H9 (cell line): ENCODE data around the gene ZDHHC17. TPM values are rescaled to one million over a fixed set of nuclear protein-coding genes. Genes with fewer than 3 reads are reported as not detected.

ENCODE experiments used
- DNase-seq: peaks from one replicate; pipeline ENCODE4 v3.0.0-alpha.2; 2017
- H2AFZ ChIP-seq: one replicate; pipeline ENCODE4 v1.6.1; 2013; ENCODE audit warnings: mild to moderate bottlenecking, low read length, control low read depth, moderate library complexity
- H2AK5ac ChIP-seq: 2 replicates; pipeline ENCODE4 v1.6.1; 2013; ENCODE audit warnings: low read length, control low read depth, mixed read lengths; ENCODE audit not compliant: insufficient read length
- H2BK120ac ChIP-seq: one replicate; pipeline ENCODE4 v1.6.1; 2013; ENCODE audit warnings: low read depth, mild to moderate bottlenecking, low read length, control low read depth, inconsistent platforms; ENCODE audit not compliant: poor library complexity, severe bottlenecking
- H2BK12ac ChIP-seq: 2 replicates; pipeline ENCODE4 v1.6.1; 2013; ENCODE audit warnings: low read length, control low read depth, mixed read lengths, low read depth; ENCODE audit not compliant: insufficient read length
- H2BK15ac ChIP-seq: 2 replicates; pipeline ENCODE4 v1.6.1; 2013; ENCODE audit warnings: low read depth, low read length, control low read depth
- H2BK20ac ChIP-seq: one replicate; pipeline ENCODE4 v1.6.1; 2013; ENCODE audit warnings: low read depth, mild to moderate bottlenecking, low read length, control low read depth, inconsistent platforms; ENCODE audit not compliant: poor library complexity, severe bottlenecking
- H2BK5ac ChIP-seq: 2 replicates; pipeline ENCODE4 v1.6.1; 2013; ENCODE audit warnings: low read length, control low read depth, mixed read lengths; ENCODE audit not compliant: insufficient read length
- H3K14ac ChIP-seq: 2 replicates; pipeline ENCODE4 v1.6.1; 2013; ENCODE audit warnings: low read length, control low read depth; ENCODE audit not compliant: insufficient read depth
- H3K18ac ChIP-seq: 2 replicates; pipeline ENCODE4 v1.6.1; 2013; ENCODE audit warnings: low read depth, mild to moderate bottlenecking, mixed read lengths, low read length, control low read depth; ENCODE audit not compliant: insufficient read length
- H3K23ac ChIP-seq: 2 replicates; pipeline ENCODE4 v1.6.1; 2013; ENCODE audit warnings: low read length, control low read depth, mixed read lengths, low read depth; ENCODE audit not compliant: insufficient read length
- H3K23me2 ChIP-seq: 2 replicates; pipeline ENCODE4 v1.6.1; 2013; ENCODE audit warnings: low read depth, mild to moderate bottlenecking, mixed read lengths, low read length, control low read depth; ENCODE audit not compliant: insufficient read length, poor library complexity, severe bottlenecking
- H3K27ac ChIP-seq: 2 replicates; pipeline ENCODE4 v1.5.1; 2013; ENCODE audit warnings: low read length, control low read depth, mixed read lengths, low read depth; ENCODE audit not compliant: insufficient read length
- H3K27me3 ChIP-seq: 2 replicates; pipeline ENCODE4 v1.6.1; 2013; ENCODE audit warnings: low read length, control low read depth, inconsistent platforms; ENCODE audit not compliant: insufficient read depth
- H3K4ac ChIP-seq: 2 replicates; pipeline ENCODE4 v1.6.1; 2013; ENCODE audit warnings: low read depth, mild to moderate bottlenecking, control low read depth, inconsistent platforms, low read length, moderate library complexity
- H3K4me1 ChIP-seq: 2 replicates; pipeline ENCODE4 v1.6.1; 2013; ENCODE audit warnings: low read length, control low read depth, inconsistent platforms; ENCODE audit not compliant: insufficient read depth
- H3K4me2 ChIP-seq: 2 replicates; pipeline ENCODE4 v1.6.1; 2013; ENCODE audit warnings: low read length, control low read depth, mixed read lengths; ENCODE audit not compliant: insufficient read length, insufficient read depth
- H3K56ac ChIP-seq: 2 replicates; pipeline ENCODE4 v1.6.1; 2013; ENCODE audit warnings: low read depth, mild to moderate bottlenecking, mixed read lengths, low read length, control low read depth; ENCODE audit not compliant: insufficient read length
- H3K79me1 ChIP-seq: 2 replicates; pipeline ENCODE4 v1.6.1; 2013; ENCODE audit warnings: low read depth, mild to moderate bottlenecking, moderate library complexity, low read length, control low read depth, inconsistent platforms; ENCODE audit not compliant: insufficient read depth, poor library complexity, severe bottlenecking
- H3K79me2 ChIP-seq: 2 replicates; pipeline ENCODE4 v1.6.1; 2013; ENCODE audit warnings: low read length, control low read depth, inconsistent platforms; ENCODE audit not compliant: insufficient read depth
- H3K9ac ChIP-seq: 2 replicates; pipeline ENCODE4 v1.6.1; 2013; ENCODE audit warnings: low read length, control low read depth, mixed read lengths; ENCODE audit not compliant: insufficient read length; ENCODE audit errors: extremely low read depth
- H3K9me3 ChIP-seq: one replicate; pipeline ENCODE4 v1.6.1; 2013; ENCODE audit warnings: low read depth, low read length, inconsistent platforms; ENCODE audit not compliant: control insufficient read depth
- H3T11ph ChIP-seq: one replicate; pipeline ENCODE4 v1.6.1; 2013; ENCODE audit warnings: mild to moderate bottlenecking, low read length, control low read depth, inconsistent platforms
- H4K20me1 ChIP-seq: one replicate; pipeline ENCODE4 v1.6.1; 2013; ENCODE audit not compliant: control insufficient read depth, insufficient read length, insufficient read depth
- H4K5ac ChIP-seq: 2 replicates; pipeline ENCODE4 v1.6.1; 2013; ENCODE audit warnings: low read depth, mild to moderate bottlenecking, mixed read lengths, low read length, control low read depth; ENCODE audit not compliant: insufficient read length
- H4K8ac ChIP-seq: replicated peaks from 2 replicates; pipeline ENCODE4 v1.6.1; 2013; ENCODE audit warnings: low read length, control low read depth, mixed read lengths, low read depth; ENCODE audit not compliant: insufficient read length
- H4K91ac ChIP-seq: 2 replicates; pipeline ENCODE4 v1.6.1; 2013; ENCODE audit warnings: low read depth, mild to moderate bottlenecking, moderate library complexity, mixed read lengths, low read length, control low read depth; ENCODE audit not compliant: insufficient read length
- H3K27ac Mint-ChIP-seq, 3 experiments: 2 replicates in 2 of 3; 3 replicates in 1 of 3; pipeline ENCODE4 v1.8.0; 2020 to 2021; ENCODE audit warnings: mixed read lengths in 3 of 3, mild to moderate bottlenecking in 1 of 3, moderate library complexity in 1 of 3
- H3K27me3 Mint-ChIP-seq: 2 replicates; pipeline ENCODE4 v1.8.0; 2021; ENCODE audit warnings: low read depth, mild to moderate bottlenecking, moderate library complexity, mixed read lengths
- H3K36me3 Mint-ChIP-seq, 3 experiments: 2 replicates in 2 of 3; 3 replicates in 1 of 3; pipeline ENCODE4 v1.8.0; 2020 to 2021; ENCODE audit warnings: low read depth in 3 of 3, mixed read lengths in 3 of 3; ENCODE audit not compliant: insufficient read depth in 1 of 3
- H3K4me1 Mint-ChIP-seq, 2 experiments: 2 replicates each; pipeline ENCODE4 v1.8.0; 2020; ENCODE audit warnings: mixed read lengths in 2 of 2
- H3K4me3 Mint-ChIP-seq, 2 experiments: 2 replicates in 1 of 2; 3 replicates in 1 of 2; pipeline ENCODE4 v1.8.0; 2020 to 2021; ENCODE audit warnings: mild to moderate bottlenecking in 2 of 2, mixed read lengths in 2 of 2, moderate library complexity in 1 of 2
- H3K9me3 Mint-ChIP-seq, 2 experiments: 2 replicates in 1 of 2; 3 replicates in 1 of 2; pipeline ENCODE4 v1.8.0; 2020; ENCODE audit warnings: mild to moderate bottlenecking in 2 of 2, mixed read lengths in 2 of 2, moderate library complexity in 1 of 2
- WGBS: extraction: QIAGEN DNeasy Blood & Tissue Kit; methylation state at CpG from one replicate; pipeline ENCODE4 v1.1.7; 2013; ENCODE audit warnings: missing lambda C conversion rate, low lambda C conversion rate, mixed read lengths; ENCODE audit not compliant: insufficient read length; ENCODE audit errors: extremely low coverage; 5-methylcytosine and 5-hydroxymethylcytosine counted together
- total RNA-seq: library from RNA; stranded (reverse); gene quantifications from 2 replicates; pipeline ENCODE4 v1.2.1, GENCODE V29; 2021
- TF ChIP-seq, protein P1 (sequence below): fragments of 200-600 bp; sonication (generic); conservative IDR thresholded peaks from 3 replicates; pipeline ENCODE4 v1.8.0; 2021; ENCODE audit warnings: antibody characterized with exemption, mild to moderate bottlenecking

Gene ZDHHC17
- total RNA-seq, 1 experiment from 2014 or later = 32.6 TPM

- no CpG with 5 or more reads among the region's 4 CpGs for WGBS
- no peak for DNase-seq
- H2BK120ac ChIP-seq = no peak overlapping the region
- H3K23ac ChIP-seq = no peak overlapping the region
- peaks cover 3% of the 10 kb centered on the region for H3K79me1 ChIP-seq
- H4K20me1 ChIP-seq = no peaks in the 10 kb centered on the region
- no peak overlapping the region for H3K27ac ChIP-seq
- H3K4me1 ChIP-seq = peaks cover 6% of the 10 kb centered on the region; the same call in 1 of the 2 replicates
- peaks cover 11 to 12% of the 10 kb centered on the region in 2 experiments for H3K4me1 Mint-ChIP-seq
- no peaks in the 10 kb centered on the region for H3K79me2 ChIP-seq
- no peaks in the 10 kb centered on the region for H3K23me2 ChIP-seq
- H3K27ac Mint-ChIP-seq = peak overlapping the region in 1 of 3 experiments; percentile 55; a peak in 2 of 7 replicates
- H3K27me3 ChIP-seq = no peaks in the 10 kb centered on the region
- no peak overlapping the region for H2BK12ac ChIP-seq
- no peaks in the 10 kb centered on the region for H3K27me3 Mint-ChIP-seq
- no peak overlapping the region for H2BK15ac ChIP-seq
- no peak overlapping the region for H2AK5ac ChIP-seq
- no peaks in the 10 kb centered on the region for H3K9me3 ChIP-seq
- H3K9me3 Mint-ChIP-seq = no peaks in the 10 kb centered on the region
- H4K91ac ChIP-seq = no peak overlapping the region
- H3K4me3 Mint-ChIP-seq = no peak overlapping the region
- no peak overlapping the region for H2BK5ac ChIP-seq
- H4K8ac ChIP-seq = no peak overlapping the region
- H3K9ac ChIP-seq = no peak overlapping the region
- H2BK20ac ChIP-seq = no peak overlapping the region
- no peak overlapping the region for H3K18ac ChIP-seq
- no peak overlapping the region for H4K5ac ChIP-seq
- no peak overlapping the region for H3K4ac ChIP-seq
- no peak overlapping the region for H3K14ac ChIP-seq
- H3K36me3 Mint-ChIP-seq = peaks cover 50 to 74% (median 71%) of the 10 kb centered on the region in 3 experiments
- no peak overlapping the region for H3K4me2 ChIP-seq
- no peak overlapping the region for H3K56ac ChIP-seq
- H3T11ph ChIP-seq = no peak overlapping the region
- TF ChIP-seq, protein P1, sequence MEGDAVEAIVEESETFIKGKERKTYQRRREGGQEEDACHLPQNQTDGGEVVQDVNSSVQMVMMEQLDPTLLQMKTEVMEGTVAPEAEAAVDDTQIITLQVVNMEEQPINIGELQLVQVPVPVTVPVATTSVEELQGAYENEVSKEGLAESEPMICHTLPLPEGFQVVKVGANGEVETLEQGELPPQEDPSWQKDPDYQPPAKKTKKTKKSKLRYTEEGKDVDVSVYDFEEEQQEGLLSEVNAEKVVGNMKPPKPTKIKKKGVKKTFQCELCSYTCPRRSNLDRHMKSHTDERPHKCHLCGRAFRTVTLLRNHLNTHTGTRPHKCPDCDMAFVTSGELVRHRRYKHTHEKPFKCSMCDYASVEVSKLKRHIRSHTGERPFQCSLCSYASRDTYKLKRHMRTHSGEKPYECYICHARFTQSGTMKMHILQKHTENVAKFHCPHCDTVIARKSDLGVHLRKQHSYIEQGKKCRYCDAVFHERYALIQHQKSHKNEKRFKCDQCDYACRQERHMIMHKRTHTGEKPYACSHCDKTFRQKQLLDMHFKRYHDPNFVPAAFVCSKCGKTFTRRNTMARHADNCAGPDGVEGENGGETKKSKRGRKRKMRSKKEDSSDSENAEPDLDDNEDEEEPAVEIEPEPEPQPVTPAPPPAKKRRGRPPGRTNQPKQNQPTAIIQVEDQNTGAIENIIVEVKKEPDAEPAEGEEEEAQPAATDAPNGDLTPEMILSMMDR = no peak
- no peak overlapping the region for H2AFZ ChIP-seq
These were observed 95.7 kb downstream of the ZDHHC17 start for GRCh38 chr12:76859611-76860010.
